GM12864 (cell line): ENCODE data around the gene KIF13A.
"Not testable (repeated sequence)": the region's sequence is repeated elsewhere in the genome, so short reads cannot be mapped to it uniquely, and the experiment has no call there.

Source experiments
- DNase-seq: peaks from one replicate; pipeline ENCODE4 v3.0.0-alpha.2; 2011; ENCODE audit warnings: low read depth
- H3K4me3 ChIP-seq: 2 replicates; pipeline ENCODE4 v1.5.1; 2011; ENCODE audit warnings: mild to moderate bottlenecking, low read depth, low read length, control low read depth
- TF ChIP-seq, protein P1 (sequence below): IDR thresholded peaks from 2 replicates; pipeline ENCODE4 v1.5.1; 2011; ENCODE audit warnings: low read depth, mild to moderate bottlenecking, moderate library complexity, low read length, control low read depth, inconsistent platforms; ENCODE audit errors: missing control alignments

The KIF13A gene

DNA sequence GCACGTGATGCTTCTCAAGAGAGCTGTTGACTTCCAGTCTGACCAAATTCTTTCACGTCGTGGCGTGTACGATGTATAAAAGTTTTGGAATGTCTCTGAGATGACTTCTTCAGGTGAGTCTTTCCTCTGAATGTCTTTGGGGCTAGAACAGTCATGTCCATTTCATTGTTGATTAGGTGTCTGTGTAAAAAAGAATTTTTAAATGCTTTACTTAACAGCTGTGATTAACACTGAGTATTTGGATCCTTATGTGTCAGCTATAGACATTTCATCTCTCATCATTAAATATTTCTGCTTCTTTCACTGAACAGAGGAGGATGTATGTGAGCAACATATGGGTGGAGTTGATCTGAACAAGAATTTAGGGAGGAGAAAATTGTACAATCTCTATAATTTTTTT lies 29.3 kb upstream of the KIF13A start:
- TF ChIP-seq, protein P1, sequence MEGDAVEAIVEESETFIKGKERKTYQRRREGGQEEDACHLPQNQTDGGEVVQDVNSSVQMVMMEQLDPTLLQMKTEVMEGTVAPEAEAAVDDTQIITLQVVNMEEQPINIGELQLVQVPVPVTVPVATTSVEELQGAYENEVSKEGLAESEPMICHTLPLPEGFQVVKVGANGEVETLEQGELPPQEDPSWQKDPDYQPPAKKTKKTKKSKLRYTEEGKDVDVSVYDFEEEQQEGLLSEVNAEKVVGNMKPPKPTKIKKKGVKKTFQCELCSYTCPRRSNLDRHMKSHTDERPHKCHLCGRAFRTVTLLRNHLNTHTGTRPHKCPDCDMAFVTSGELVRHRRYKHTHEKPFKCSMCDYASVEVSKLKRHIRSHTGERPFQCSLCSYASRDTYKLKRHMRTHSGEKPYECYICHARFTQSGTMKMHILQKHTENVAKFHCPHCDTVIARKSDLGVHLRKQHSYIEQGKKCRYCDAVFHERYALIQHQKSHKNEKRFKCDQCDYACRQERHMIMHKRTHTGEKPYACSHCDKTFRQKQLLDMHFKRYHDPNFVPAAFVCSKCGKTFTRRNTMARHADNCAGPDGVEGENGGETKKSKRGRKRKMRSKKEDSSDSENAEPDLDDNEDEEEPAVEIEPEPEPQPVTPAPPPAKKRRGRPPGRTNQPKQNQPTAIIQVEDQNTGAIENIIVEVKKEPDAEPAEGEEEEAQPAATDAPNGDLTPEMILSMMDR, result no peak
- DNase-seq, result no peak
- no peak overlapping the region for H3K4me3 ChIP-seq

DNA sequence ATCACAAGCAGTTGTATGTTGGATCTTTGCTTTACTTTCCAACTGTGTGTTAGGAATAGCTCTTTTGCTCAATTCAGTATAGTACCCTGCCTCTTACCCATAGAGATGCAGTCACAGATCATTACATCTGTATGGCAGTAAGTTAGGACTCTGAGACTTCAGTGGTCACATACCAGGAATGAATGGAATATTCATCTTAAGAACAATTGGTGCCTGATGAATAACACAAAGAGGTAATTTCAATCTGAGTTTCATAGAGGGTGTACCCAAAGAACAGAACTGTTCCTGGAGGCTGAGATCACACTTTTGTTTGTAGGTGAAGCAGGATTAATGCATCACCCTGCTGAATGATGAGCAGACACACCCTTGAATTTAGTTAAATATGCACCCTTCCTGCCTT lies 28.7 kb upstream of the KIF13A start:
- H3K4me3 ChIP-seq, result no peak overlapping the region
- TF ChIP-seq, protein P1, result no peak
- no peak for DNase-seq

DNA sequence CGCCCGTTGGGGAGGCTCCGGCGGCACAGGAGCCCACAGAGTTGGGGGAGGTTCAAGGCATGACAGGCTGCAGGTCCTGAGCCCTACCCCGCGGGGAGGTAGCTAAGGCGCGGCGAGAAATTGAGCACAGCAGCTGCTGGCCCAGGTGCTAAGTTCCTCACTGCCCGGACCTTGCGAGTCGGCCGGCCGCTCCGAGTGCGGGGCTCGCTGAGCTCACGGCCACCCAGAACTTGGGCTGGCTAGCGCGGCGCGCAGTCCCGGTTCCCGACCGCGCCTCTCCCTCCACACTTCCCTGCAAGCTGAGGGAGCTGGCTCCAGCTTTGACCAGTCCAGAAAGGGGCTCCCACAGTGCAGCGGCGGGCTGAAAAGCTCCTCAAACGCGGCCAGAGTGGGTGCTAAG lies 23.9 kb upstream of the KIF13A start:
- H3K4me3 ChIP-seq, result no peak overlapping the region
- no peak for DNase-seq
- TF ChIP-seq, protein P1, result no peak

DNA sequence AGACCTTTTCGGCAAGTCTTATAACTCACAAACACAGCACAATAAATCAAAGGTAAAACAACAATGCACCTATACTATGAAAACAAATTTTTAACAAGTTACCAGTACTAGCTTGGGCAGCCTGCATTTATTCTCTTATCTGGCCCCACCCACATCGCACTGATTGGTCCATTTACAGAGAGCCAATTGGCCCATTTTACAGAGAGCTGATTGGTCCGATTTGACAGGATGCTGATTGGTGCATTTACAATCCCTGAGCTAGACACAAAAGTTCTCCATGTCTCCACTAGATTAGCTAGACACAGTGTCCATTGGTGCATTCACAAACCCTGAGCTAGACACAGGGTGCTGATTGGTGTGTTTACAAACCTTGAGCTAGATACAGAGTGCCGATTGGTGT lies 23.1 kb upstream of the KIF13A start:
- not testable (repeated sequence) for H3K4me3 ChIP-seq, DNase-seq

DNA sequence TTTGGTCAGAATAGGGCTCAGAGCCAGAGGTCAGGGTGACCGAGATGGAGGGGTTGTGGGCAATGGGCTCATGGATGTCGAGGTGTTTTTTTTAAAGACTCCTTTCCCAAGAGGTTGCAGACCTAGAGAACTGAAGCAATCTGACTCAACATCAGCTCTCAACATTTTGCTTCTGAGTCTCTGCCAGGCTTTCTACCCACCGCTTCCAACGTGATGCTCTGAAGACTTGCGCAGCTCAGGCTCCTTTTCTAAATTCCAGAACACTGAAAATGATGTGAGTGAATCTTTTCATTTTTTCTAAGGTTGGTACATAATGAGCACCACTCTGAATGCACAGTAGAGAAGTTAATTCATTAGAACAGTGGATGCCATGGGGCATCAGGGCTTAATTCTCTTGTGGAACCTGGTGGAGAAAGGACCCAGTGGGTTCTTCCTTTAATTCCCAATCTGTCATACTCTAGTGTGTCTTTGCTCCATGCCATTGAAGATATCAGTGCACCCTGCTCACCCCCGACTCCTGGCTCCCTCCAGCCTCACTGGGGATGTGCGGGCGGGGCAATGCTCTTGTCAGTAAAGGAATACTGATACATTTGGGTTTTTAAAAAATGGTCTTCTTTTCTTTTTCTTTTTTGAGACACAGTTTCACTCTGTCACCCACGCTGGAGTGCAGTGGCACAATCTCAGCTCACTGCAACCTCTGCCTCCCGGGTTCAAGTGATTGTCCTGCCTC lies 17.0 kb upstream of the KIF13A start:
- TF ChIP-seq, protein P1, result no peak
- H3K4me3 ChIP-seq, result no peak overlapping the region
- no peak for DNase-seq

DNA sequence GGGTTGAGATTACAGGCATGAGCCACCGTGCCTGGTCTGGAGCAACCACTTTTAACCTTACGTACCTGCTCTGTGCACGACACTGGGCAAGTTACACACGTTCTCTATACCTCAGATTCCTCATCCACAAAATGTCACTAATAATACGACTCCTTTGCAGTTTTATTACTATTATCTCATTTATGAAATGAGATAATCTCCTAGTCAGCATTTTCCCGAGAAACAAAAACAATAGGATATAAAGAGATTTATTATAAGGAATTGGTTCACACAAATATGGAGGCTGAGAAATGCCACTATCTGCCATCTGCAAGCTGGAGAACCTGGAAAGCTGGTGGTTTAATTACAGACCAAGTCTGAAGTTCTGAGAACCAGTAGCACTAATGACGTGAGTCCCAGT lies 12.0 kb upstream of the KIF13A start:
- TF ChIP-seq, protein P1, result no peak
- no peak overlapping the region for H3K4me3 ChIP-seq
- DNase-seq, result no peak

DNA sequence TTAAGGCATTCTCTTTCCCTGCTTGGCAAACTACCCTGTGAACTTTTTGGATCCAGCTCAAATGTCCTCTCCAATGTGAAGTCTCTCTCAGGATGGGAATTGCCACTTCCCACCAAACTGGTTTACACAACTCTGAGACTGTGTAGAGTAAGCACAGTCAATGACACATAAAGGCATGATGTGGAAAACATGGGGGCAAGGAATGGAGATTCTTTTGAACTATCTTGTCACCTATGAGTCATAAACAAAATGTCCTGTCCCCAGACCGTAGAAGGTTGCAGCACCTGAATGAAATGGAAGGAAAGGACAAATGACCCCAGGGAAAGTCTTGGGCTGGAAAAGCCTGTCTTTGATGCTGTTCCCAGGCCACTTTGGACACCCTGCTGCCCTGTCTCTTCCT lies 11.0 kb upstream of the KIF13A start:
- TF ChIP-seq, protein P1, result no peak
- no peak overlapping the region for H3K4me3 ChIP-seq
- DNase-seq, result no peak

DNA sequence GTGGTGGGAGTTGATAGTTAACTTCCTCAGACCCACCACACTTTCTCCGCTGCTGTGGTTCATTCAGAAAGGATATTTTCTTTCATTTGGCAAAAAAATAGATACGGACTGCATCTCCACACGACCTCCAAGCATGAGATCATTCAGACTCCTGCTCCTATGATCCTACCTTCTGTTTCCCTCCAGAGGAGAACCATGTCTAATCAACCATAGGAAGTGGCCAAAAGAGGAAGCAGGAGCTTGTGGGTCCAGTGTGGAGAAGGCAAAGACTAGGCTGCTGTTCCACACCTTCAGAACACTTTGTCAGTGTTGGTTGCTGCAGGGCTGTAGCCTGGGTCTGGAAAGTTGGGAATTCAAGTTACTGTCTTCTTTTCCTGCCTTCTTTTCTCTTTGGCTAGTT lies 10.6 kb upstream of the KIF13A start:
- H3K4me3 ChIP-seq, result no peak overlapping the region
- TF ChIP-seq, protein P1, result no peak
- no peak for DNase-seq
